Esophagus squamous epithelium (tissue), 4 donors: ENCODE measurements around the gene MAP3K20.

ENCODE experiments used
- CTCF ChIP-seq, 6 experiments: fragments of 450-650 bp in 4 of 6; fragments of 200-600 bp in 2 of 6; sonication (generic) in 2 of 6; IDR thresholded peaks; one replicate each; pipeline ENCODE4 v1.5.1; 2016 to 2019; ENCODE audit warnings: antibody characterized with exemption in 6 of 6, mild to moderate bottlenecking in 4 of 6, moderate library complexity in 4 of 6
- POLR2A ChIP-seq, 4 donors: fragments of 450-650 bp; IDR thresholded peaks; one replicate each; pipeline ENCODE4 v1.6.1; 2017; ENCODE audit warnings: antibody characterized with exemption in 4 of 4, mild to moderate bottlenecking in 4 of 4, moderate library complexity in 3 of 4

- TF ChIP-seq CTCF (IDR thresholded peaks at IDR 0.05) = no peak
- TF ChIP-seq POLR2A (IDR thresholded peaks at IDR 0.05) = no peak
These were observed 2.0 kb downstream of the MAP3K20 start for GRCh38 chr2:173077506-173078177.
